Hypothalamus (tissue), 51 donors: ENCODE measurements around the gene LTA4H.
"Not testable (repeated sequence)": the region's sequence is repeated elsewhere in the genome, so short reads cannot be mapped to it uniquely, and the experiment has no call there.

Experiments
- DNase-seq, 51 donors: peaks; one replicate each; lab custom pipeline; 2025; lab: John Stamatoyannopoulos, UW

The LTA4H gene

GRCh38 chr12:96035283-96036236 lies at the start of gene LTA4H:
LTA4H (minus strand) TSS chr12:96035587; CDS start chr12:96035519, 68 bp downstream.
- DNase-seq, result peak; percentile 65 to 100 (median 93)

- DNase-seq, result no peak
These were observed 49.2 kb upstream of the LTA4H start for GRCh38 chr12:96084624-96085023.

- no peak for DNase-seq
These were observed 47.8 kb upstream of the LTA4H start for GRCh38 chr12:96083020-96083719.

GRCh38 chr12:96081596-96081995 lies 46.2 kb upstream of the LTA4H start:
- no peak for DNase-seq

GRCh38 chr12:96078231-96079135 lies 43.1 kb upstream of the LTA4H start:
- DNase-seq, result no peak

GRCh38 chr12:96077081-96077480 lies 41.7 kb upstream of the LTA4H start:
- no peak for DNase-seq

GRCh38 chr12:96075560-96075959 lies 40.2 kb upstream of the LTA4H start:
- DNase-seq, result no peak

- DNase-seq, result no peak
These were observed 38.3 kb upstream of the LTA4H start for GRCh38 chr12:96073346-96074330.

GRCh38 chr12:96070670-96071279 lies 35.4 kb upstream of the LTA4H start:
- DNase-seq, result peak in 2 of 51 donors; percentile 2 to 15

- DNase-seq, result no peak
These were observed 34.3 kb upstream of the LTA4H start for GRCh38 chr12:96069511-96070231.

GRCh38 chr12:96068636-96069035 lies 33.2 kb upstream of the LTA4H start:
- DNase-seq, result no peak

GRCh38 chr12:96068111-96068510 lies 32.7 kb upstream of the LTA4H start:
- DNase-seq, result no peak

GRCh38 chr12:96065776-96066175 lies 30.4 kb upstream of the LTA4H start:
- DNase-seq, result not testable (repeated sequence)

GRCh38 chr12:96064966-96065365 lies 29.6 kb upstream of the LTA4H start:
- DNase-seq, result no peak

- peak in 1 of 51 donors; percentile 1 for DNase-seq
These were observed 28.9 kb upstream of the LTA4H start for GRCh38 chr12:96064271-96064670.

- DNase-seq, result peak in 1 of 51 donors; percentile 1
These were observed 27.7 kb upstream of the LTA4H start for GRCh38 chr12:96063046-96063445.

GRCh38 chr12:96061864-96062453 lies 26.6 kb upstream of the LTA4H start:
- DNase-seq, result peak in 34 of 51 donors; percentile 1 to 66 (median 26)

- DNase-seq, result no peak
These were observed 25.9 kb upstream of the LTA4H start for GRCh38 chr12:96061323-96061722.
